NCI-H2081 treated with DMSO at 0.1 percent for 48 hours (cell line): ENCODE results near the gene CD3G.
"Not testable (repeated sequence)": the region's sequence is repeated elsewhere in the genome, so short reads cannot be mapped to it uniquely, and the experiment has no call there.

ENCODE experiments used
- DNase-seq: peaks from one replicate; lab custom pipeline; 2025; lab: John Stamatoyannopoulos, UW

The CD3G gene

DNA sequence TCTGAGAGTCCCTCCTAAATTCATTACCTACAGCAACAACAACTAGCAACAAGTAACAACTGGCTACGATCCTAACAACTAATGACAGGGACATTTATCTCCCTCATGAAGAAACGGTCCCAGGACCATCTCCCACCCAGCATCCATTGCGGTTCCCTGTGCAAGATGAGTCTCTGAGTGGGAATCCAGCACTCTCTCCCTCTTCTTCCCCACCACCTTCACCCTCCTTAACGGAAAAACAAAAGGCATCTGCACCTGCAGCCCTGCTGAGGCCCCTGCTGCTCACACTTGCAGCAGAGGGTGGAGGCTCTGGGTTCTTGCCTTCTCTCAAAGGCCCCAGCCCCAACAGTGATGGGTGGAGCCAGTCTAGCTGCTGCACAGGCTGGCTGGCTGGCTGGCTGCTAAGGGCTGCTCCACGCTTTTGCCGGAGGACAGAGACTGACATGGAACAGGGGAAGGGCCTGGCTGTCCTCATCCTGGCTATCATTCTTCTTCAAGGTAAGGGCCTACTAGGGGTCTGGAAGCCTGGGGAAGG is at the start of gene CD3G:
Gene CD3G, plus strand, starts transcription at position 364 of the 535 bp plus-strand sequence. Its CDS starts 80 bp downstream, at position 444.
- no peak for DNase-seq

- DNase-seq = no peak
Observed at GRCh38 chr11:118295199-118295598, 48.9 kb upstream of the CD3G start.

DNA sequence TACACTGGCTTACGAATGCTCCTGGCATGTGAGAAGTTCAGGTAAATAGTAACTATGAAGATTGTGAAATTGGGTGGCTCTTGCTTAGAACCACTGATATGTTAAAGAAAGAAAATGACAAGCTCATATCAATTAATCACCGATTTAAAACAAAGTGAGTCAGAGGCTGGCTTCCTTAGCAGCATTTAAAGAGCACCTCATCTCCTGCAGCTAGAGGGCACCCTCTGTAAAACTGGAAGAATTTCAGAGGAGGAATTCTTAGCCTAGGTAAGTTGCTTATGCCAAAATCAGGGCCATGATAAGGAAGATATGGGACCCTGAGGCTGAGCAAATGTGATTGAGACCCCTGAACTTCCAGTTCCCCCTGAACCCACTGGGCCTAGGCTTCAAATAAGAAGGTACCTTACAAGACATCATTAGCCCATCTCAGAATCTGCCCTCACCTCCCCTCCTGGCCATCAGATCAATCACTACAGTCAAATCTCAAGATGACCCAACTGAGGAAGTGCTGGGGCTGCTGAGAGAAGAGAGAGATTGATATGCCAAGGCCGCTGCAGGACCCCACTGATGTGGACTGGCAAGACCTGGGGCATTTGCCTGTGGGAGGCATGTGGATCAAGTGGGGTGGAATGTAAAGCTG is 48.2 kb upstream of the CD3G start:
- DNase-seq = no peak

DNA sequence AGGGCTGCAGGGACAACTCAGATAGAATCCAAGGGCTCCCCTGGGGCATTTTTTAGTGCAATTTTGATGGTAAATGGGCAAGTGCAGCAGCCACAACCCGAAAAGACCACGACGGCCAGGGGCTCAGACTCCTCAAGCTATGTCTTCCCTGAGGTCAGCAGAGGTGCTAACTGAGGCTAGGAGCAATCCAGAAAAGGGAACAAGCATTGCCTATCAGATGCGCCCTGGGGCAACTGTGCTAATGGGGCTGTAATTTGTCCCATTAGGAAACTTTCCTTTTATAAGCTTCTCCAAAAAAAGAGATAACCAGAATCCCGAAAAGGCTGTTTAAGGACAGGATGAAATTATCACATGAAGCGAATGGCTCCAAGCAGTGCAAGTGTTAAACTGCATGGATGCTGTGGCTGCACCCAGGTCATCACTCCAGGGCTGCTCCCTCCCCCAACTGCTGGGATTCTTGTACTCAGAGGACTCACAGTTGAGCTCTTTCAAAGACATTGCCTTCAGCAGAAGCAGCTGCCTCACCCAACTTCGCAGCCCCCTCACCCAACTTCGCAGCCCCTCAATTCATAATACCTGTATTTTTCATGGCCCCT is 42.4 kb upstream of the CD3G start:
- no peak for DNase-seq

DNA sequence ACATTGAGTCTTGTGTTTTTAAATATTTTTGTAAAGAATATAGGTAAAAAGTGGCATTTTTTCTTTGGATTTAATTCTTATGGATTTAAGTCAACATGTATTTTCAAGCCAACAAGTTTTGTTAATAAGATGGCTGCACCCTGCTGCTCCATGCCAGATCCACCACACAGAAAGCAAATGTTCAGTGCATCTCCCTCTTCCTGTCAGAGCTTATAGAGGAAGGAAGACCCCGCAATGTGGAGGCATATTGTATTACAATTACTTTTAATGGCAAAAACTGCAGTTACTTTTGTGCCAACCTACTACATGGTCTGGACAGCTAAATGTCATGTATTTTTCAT is 39.9 kb upstream of the CD3G start:
- DNase-seq = no peak

DNA sequence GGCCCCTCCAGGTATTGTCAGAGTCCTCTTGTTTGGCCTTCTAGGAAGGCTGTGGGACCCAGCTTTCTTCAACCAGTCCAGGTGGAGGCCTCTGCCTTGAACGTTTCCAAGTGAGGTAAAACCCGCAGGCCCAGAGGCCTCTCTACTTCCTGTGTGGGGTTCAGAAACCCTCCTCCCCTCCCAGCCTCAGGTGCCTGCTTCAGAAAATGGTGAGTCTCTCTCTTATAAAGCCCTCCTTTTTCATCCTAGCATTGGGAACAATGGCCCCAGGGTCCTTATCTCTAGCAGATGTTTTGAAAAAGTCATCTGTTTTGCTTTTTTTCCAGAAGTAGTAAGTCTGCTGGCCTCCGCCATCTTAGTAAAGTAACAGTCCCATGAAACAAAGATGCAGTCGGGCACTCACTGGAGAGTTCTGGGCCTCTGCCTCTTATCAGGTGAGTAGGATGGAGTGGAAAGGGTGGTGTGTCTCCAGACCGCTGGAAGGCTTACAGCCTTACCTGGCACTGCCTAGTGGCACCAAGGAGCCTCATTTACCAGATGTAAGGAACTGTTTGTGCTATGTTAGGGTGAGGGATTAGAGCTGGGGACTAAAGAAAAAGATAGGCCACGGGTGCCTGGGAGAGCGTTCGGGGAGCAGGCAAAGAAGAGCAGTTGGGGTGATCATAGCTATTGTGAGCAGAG is 39.4 kb upstream of the CD3G start, which contains the start of gene CD3E:
Gene CD3E, plus strand, starts transcription at position 163 of the 681 bp plus-strand sequence. Its CDS starts 223 bp downstream, at position 386.
- no peak for DNase-seq

DNA sequence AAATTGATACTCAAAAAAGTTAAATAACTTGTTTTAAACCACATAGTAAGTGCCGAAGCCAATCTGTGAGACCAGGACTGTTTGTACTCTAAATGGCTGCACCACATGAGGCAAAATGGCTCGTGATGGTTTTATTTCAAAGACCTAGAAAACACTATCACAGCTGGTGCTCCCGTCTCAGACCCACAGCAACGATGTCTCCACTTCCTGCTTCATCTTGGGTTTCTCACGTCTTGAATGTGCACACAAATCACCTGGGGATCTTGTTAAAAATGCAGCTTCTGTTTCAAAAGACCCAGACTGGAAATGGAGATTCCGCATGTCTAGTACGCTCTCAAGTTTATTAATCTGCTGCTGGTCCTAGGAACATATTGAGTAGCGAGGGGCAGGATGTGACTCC is 38.4 kb upstream of the CD3G start:
- DNase-seq = no peak

- no peak for DNase-seq
Observed at GRCh38 chr11:118306556-118306955, 37.6 kb upstream of the CD3G start.

GRCh38 chr11:118308995-118309528 is 35.1 kb upstream of the CD3G start:
- DNase-seq = not testable (repeated sequence)

GRCh38 chr11:118310271-118310670 is 33.9 kb upstream of the CD3G start:
- DNase-seq = no peak

DNA sequence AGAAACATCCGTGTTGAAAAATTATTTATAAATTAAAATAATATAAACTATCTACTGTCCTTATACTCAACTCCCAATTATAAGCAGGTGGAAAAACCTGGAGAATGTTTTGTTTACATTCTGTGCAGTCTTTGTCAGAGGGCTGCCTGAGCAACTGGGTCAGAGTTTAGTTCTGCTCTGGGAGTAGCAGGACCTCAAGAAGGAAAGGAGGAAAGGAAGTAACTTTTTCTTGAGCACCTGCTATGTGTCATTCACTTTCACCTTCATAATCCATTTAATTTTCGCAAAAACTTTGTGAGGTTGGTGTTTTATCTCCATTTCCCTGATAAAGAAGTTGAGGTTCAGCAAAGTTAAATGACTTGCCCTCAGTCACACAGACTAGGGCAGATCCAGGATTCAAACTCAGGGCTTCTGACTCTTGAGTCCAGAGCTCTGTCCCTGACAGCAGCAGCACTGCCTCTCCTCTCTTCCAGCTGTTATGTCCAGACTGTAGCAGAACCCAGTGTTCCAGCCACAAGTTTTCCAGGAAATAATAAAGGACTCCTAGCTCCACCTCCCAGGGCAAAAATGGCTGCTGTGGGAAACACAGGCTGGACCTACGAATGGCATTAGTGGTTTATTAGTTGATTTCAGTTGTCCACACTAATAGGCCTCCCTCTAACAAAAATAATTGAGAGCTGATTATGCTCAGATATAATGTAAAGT is 33.2 kb upstream of the CD3G start:
- DNase-seq = no peak

- no peak for DNase-seq
Observed at GRCh38 chr11:118311518-118311917, 32.6 kb upstream of the CD3G start.

- DNase-seq = no peak
Observed at GRCh38 chr11:118312328-118312727, 31.8 kb upstream of the CD3G start.

GRCh38 chr11:118313242-118313641 is 30.9 kb upstream of the CD3G start:
- DNase-seq = no peak

- no peak for DNase-seq
Observed at GRCh38 chr11:118314988-118315411, 29.1 kb upstream of the CD3G start.

DNA sequence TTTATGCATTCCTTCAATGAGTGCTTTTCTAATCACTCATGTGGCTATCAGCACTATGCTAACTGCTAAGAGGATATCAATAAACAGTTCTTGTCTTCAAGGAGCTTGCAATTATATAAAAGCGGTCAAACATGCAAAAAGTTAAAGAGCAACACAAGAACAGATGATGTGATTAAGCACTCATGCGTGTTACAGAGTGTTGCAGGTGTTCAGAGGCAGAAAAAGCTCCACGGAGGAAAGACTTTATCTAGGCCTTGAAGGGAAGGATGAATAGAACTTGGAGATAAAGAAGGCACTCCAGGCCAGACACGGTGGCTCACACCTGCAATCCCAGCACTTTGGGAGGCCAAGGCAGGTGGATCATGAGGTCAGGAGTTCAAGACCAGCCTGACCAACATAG is 26.0 kb upstream of the CD3G start:
- DNase-seq = no peak

DNA sequence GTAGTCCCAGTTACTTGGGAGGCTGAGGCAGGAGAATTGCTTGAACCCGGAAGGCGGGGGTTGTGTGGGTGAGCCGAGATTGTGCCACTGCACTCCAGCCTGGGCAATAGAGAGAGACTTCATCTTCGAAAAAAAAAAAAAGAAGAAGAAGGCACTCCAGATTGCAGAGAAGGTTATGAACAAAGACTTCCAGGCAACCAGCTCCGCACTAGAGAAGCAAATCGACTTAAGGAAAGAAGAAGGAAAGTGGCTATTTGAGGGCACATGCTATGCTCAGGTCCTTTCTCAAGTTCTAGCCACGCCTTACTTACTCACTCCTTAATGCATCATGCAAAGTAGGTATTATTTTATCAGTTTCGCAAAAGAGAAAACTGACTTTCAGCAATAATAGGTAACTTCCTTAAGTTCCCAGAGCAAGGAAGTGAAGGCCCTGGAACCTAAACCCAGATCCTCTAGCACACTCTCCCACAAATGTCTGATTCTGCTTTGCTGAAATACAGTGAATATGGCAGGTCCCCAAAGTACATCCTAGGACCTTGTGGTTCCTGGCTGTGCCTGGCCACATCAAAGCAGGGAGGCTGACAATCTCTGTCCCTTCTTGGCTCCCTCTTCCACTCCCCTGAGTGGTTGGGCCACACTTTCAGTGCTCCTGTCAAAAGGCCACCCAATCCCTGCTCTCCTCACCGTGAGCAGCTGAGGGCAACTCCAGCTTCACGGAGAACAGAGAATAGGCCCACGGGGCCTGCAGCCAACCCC is 25.4 kb upstream of the CD3G start:
- DNase-seq = no peak

- no peak for DNase-seq
Observed at GRCh38 chr11:118319337-118319707, 24.8 kb upstream of the CD3G start.

DNA sequence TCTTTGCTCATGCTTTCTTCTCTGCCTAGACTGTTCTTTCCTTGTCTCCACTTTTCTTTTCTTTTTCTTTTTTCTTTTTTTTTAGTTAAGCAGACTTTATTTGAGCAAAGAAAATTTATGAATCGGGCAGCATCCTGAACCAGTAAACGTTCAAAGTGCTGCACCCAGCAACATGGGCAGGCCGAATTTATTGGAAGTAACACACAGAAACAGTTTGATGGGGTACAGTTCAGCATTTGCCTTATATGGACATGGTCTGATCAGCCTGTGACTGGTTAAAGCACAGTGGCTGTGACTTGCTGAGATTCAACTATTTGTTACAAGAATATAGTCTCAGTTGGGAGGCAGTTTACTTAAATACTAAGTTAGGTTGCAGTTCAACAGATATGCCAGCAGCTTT is 23.6 kb upstream of the CD3G start:
- DNase-seq = no peak

GRCh38 chr11:118321386-118322082 is 22.6 kb upstream of the CD3G start:
- DNase-seq = no peak

GRCh38 chr11:118322721-118323120 is 21.4 kb upstream of the CD3G start:
- DNase-seq = no peak
